OCI-LY1 (cell line): ENCODE results near the gene SCGB3A1.

Experiments used
- H2AFZ ChIP-seq: fragments of 200-600 bp; sonication (generic), shearing (Covaris generic); 2 replicates; pipeline ENCODE4 v1.6.0; 2014; ENCODE audit warnings: antibody characterized with exemption, mild to moderate bottlenecking, low read length
- H3F3A ChIP-seq: fragments of 200-600 bp; sonication (generic), shearing (Covaris generic); 2 replicates; pipeline ENCODE4 v1.6.0; 2014; ENCODE audit warnings: mild to moderate bottlenecking, antibody characterized with exemption, low read length, moderate library complexity; ENCODE audit not compliant: insufficient read depth
- H3K27ac ChIP-seq: fragments of 200-600 bp; sonication (generic); 2 replicates; pipeline ENCODE4 v1.5.1; 2014; ENCODE audit warnings: low read length, mixed run types, mild to moderate bottlenecking, low read depth; ENCODE audit not compliant: poor library complexity, severe bottlenecking
- H3K27me3 ChIP-seq: fragments of 200-600 bp; sonication (generic); 2 replicates; pipeline ENCODE4 v1.6.0; 2014; ENCODE audit warnings: antibody characterized with exemption, mild to moderate bottlenecking, low read length, moderate library complexity; ENCODE audit not compliant: insufficient read depth
- H3K36me3 ChIP-seq: fragments of 200-600 bp; sonication (generic); 2 replicates; pipeline ENCODE4 v1.6.1; 2014; ENCODE audit warnings: mild to moderate bottlenecking, antibody characterized with exemption, low read length, moderate library complexity, mixed read lengths; ENCODE audit not compliant: insufficient read depth
- H3K4me1 ChIP-seq: fragments of 200-600 bp; sonication (generic); 2 replicates; pipeline ENCODE4 v1.5.1; 2014; ENCODE audit warnings: mild to moderate bottlenecking, low read length, moderate library complexity; ENCODE audit not compliant: insufficient read depth, severe bottlenecking
- H3K4me2 ChIP-seq: fragments of 200-600 bp; sonication (generic), shearing (Covaris generic); 2 replicates; pipeline ENCODE4 v1.6.1; 2014; ENCODE audit warnings: low read length
- H3K4me3 ChIP-seq: fragments of 200-600 bp; sonication (generic); 2 replicates; pipeline ENCODE4 v1.5.1; 2014; ENCODE audit warnings: low read length, low read depth, mild to moderate bottlenecking, mixed read lengths; ENCODE audit not compliant: poor library complexity, severe bottlenecking
- H3K79me2 ChIP-seq: fragments of 200-600 bp; shearing (Covaris generic); 2 replicates; pipeline ENCODE4 v1.6.1; 2016; ENCODE audit warnings: mixed run types, low read length, mixed read lengths; ENCODE audit not compliant: insufficient read depth
- H3K9ac ChIP-seq: fragments of 200-600 bp; sonication (generic), shearing (Covaris generic); 2 replicates; pipeline ENCODE4 v1.6.1; 2014; ENCODE audit warnings: mild to moderate bottlenecking, low read length, mixed read lengths
- H3K9me2 ChIP-seq: fragments of 200-600 bp; sonication (generic), shearing (Covaris generic); 2 replicates; pipeline ENCODE4 v1.6.1; 2014; ENCODE audit warnings: low read depth, mild to moderate bottlenecking, low read length, mixed read lengths
- H3K9me3 ChIP-seq: fragments of 200-600 bp; shearing (Covaris generic); 2 replicates; pipeline ENCODE4 v1.6.1; 2014; ENCODE audit warnings: low read length, mixed read lengths
- H4K20me1 ChIP-seq: fragments of 200-600 bp; sonication (generic), shearing (Covaris generic); 2 replicates; pipeline ENCODE4 v1.6.0; 2016; ENCODE audit warnings: mild to moderate bottlenecking, low read length; ENCODE audit not compliant: insufficient read depth
- CTCF ChIP-seq: fragments of 200-600 bp; sonication (generic), shearing (Covaris generic); IDR thresholded peaks from 2 replicates; pipeline ENCODE4 v1.5.1; 2017; ENCODE audit warnings: mild to moderate bottlenecking, antibody characterized with exemption, low read length, moderate library complexity, mixed read lengths
- EZH2 ChIP-seq: fragments of 200-600 bp; sonication (generic), shearing (Covaris generic); IDR thresholded peaks from 2 replicates; pipeline ENCODE4 v1.8.0; 2017; ENCODE audit warnings: borderline replicate concordance, mixed run types, mild to moderate bottlenecking, antibody characterized with exemption, low read length, moderate library complexity, mixed read lengths

The SCGB3A1 gene

GRCh38 chr5:180611140-180611850, 20.0 kb upstream of the SCGB3A1 start:
- H3K4me3 ChIP-seq, result no peak overlapping the region
- H3K4me1 ChIP-seq, result no peaks in the 10 kb centered on the region
- H3K4me2 ChIP-seq, result no peak overlapping the region
- no peak overlapping the region for H2AFZ ChIP-seq
- no peaks in the 10 kb centered on the region for H3K36me3 ChIP-seq
- no peak overlapping the region for H3K27ac ChIP-seq
- no peaks in the 10 kb centered on the region for H4K20me1 ChIP-seq
- no peaks in the 10 kb centered on the region for H3K27me3 ChIP-seq
- H3K9me3 ChIP-seq, result no peaks in the 10 kb centered on the region
- H3K79me2 ChIP-seq, result no peaks in the 10 kb centered on the region
- H3F3A ChIP-seq, result no peaks in the 10 kb centered on the region
- no peak for TF ChIP-seq CTCF
- no peak for TF ChIP-seq EZH2
- no peaks in the 10 kb centered on the region for H3K9me2 ChIP-seq
- H3K9ac ChIP-seq, result no peak overlapping the region

GRCh38 chr5:180609817-180610550, 18.7 kb upstream of the SCGB3A1 start:
- Histone ChIP-seq H3K4me2 (no peak overlapping the region), H3K36me3 (no peaks in the 10 kb centered on the region), H3K9ac (no peak overlapping the region), H3K4me3 (no peak overlapping the region), H3K9me3 (no peaks in the 10 kb centered on the region), H3K79me2 (no peaks in the 10 kb centered on the region), H4K20me1 (no peaks in the 10 kb centered on the region), H3K27me3 (no peaks in the 10 kb centered on the region), H3F3A (no peaks in the 10 kb centered on the region), H3K4me1 (no peaks in the 10 kb centered on the region), H3K9me2 (no peaks in the 10 kb centered on the region), H3K27ac (no peak overlapping the region), H2AFZ (no peak overlapping the region)
- TF ChIP-seq EZH2, result no peak
- TF ChIP-seq CTCF, result no peak

DNA sequence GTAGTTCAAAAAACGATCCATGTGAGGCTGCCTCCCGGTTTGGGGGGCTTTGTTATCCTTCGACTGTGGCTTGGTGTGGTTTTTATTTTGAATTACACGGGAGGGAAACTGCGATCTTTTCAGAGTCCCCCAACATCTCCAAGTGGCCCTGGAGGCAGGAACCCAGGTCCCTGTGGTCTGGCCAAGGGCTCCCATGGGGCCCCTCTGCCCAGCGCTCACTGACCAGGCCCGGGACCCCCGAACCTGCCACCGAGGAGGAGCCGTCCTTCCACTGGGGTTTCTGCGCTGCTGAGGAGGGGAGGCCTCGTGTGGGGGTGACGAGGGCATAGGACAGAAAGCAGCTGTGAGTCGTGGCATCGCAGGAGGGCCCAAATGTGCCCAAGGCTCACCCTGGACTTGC, 18.1 kb upstream of the SCGB3A1 start:
- TF ChIP-seq CTCF (no peak), EZH2 (no peak)
- Histone ChIP-seq H3K27me3 (no peaks in the 10 kb centered on the region), H3K9ac (no peak overlapping the region), H3K4me1 (no peaks in the 10 kb centered on the region), H4K20me1 (no peaks in the 10 kb centered on the region), H3K79me2 (no peaks in the 10 kb centered on the region), H3K9me2 (no peaks in the 10 kb centered on the region), H2AFZ (no peak overlapping the region), H3K9me3 (no peaks in the 10 kb centered on the region), H3K36me3 (no peaks in the 10 kb centered on the region), H3K4me3 (no peak overlapping the region), H3K27ac (no peak overlapping the region), H3K4me2 (no peak overlapping the region), H3F3A (no peaks in the 10 kb centered on the region)
